DMS79 (cell line): Measurements from ENCODE around the gene RMP24.
"Not testable (repeated sequence)": the region's sequence is repeated elsewhere in the genome, so short reads cannot be mapped to it uniquely, and the experiment has no call there.

Source experiments
- DNase-seq: peaks from one replicate; lab custom pipeline; 2025; lab: John Stamatoyannopoulos, UW

Gene RMP24

GRCh38 chr18:35972197-35973000 is at the start of gene RMP24:
TSS of gene RMP24 (plus strand) at chr18:35972679.
- peak; percentile 86 for DNase-seq

- peak; percentile 71 for DNase-seq
These were observed 48.4 kb upstream of the RMP24 start for GRCh38 chr18:35923939-35924684.

GRCh38 chr18:35926884-35927283 is 45.6 kb upstream of the RMP24 start:
- DNase-seq, result no peak

- no peak for DNase-seq
These were observed 45.0 kb upstream of the RMP24 start for GRCh38 chr18:35927430-35927829.

GRCh38 chr18:35933982-35934381 is 38.5 kb upstream of the RMP24 start:
- DNase-seq, result no peak

GRCh38 chr18:35934891-35935290 is 37.6 kb upstream of the RMP24 start:
- no peak for DNase-seq

GRCh38 chr18:35935805-35936204 is 36.7 kb upstream of the RMP24 start:
- no peak for DNase-seq

- no peak for DNase-seq
These were observed 35.5 kb upstream of the RMP24 start for GRCh38 chr18:35936951-35937350.

- no peak for DNase-seq
These were observed 34.3 kb upstream of the RMP24 start for GRCh38 chr18:35938158-35938557.

GRCh38 chr18:35938562-35938961 is 33.9 kb upstream of the RMP24 start:
- no peak for DNase-seq

GRCh38 chr18:35939138-35939537 is 33.3 kb upstream of the RMP24 start:
- DNase-seq, result no peak

- no peak for DNase-seq
These were observed 31.2 kb upstream of the RMP24 start for GRCh38 chr18:35941299-35941698.

- DNase-seq, result no peak
These were observed 30.3 kb upstream of the RMP24 start for GRCh38 chr18:35942133-35942532.

- no peak for DNase-seq
These were observed 29.8 kb upstream of the RMP24 start for GRCh38 chr18:35942661-35943060.

GRCh38 chr18:35948080-35948479 is 24.4 kb upstream of the RMP24 start:
- DNase-seq, result no peak

- no peak for DNase-seq
These were observed 23.4 kb upstream of the RMP24 start for GRCh38 chr18:35949090-35949489.

GRCh38 chr18:35949903-35950627 is 22.4 kb upstream of the RMP24 start:
- peak; percentile 57 for DNase-seq

- DNase-seq, result no peak
These were observed 21.9 kb upstream of the RMP24 start for GRCh38 chr18:35950628-35950982.

- DNase-seq, result no peak
These were observed 18.8 kb upstream of the RMP24 start for GRCh38 chr18:35953688-35954087.

GRCh38 chr18:35956226-35956625 is 16.3 kb upstream of the RMP24 start:
- DNase-seq, result no peak

- no peak for DNase-seq
These were observed 10.2 kb upstream of the RMP24 start for GRCh38 chr18:35962320-35962719.

GRCh38 chr18:35964319-35964718 is 8.2 kb upstream of the RMP24 start:
- no peak for DNase-seq

- DNase-seq, result not testable (repeated sequence)
These were observed 4.6 kb upstream of the RMP24 start for GRCh38 chr18:35967866-35968265.
